Activated CD4-positive, alpha-beta memory T cell treated with anti-CD3 and anti-CD28 coated beads, Interleukin-2, amount 10 ng/mL, durations not matched to agents 7 days and 5 days (primary cell): ENCODE measurements around the gene OXCT1. TPM values are rescaled to one million over a fixed set of nuclear protein-coding genes. Genes with fewer than 3 reads are reported as not detected.
A peak's percentile ranks its signal among the peaks of the same experiment; 100 is the strongest.

Experiments used
- CTCF ChIA-PET: fragments of 350-600 bp; sonication (Branson Sonifier 250); formaldehyde crosslinking; loops from one replicate; lab custom pipeline; 2021; ENCODE audit warnings: antibody characterized with exemption, inconsistent platforms; lab: Charles Lee
- POLR2A ChIA-PET: fragments of 350-600 bp; sonication (Branson Sonifier 250); formaldehyde crosslinking; loops from one replicate; lab custom pipeline; 2021; ENCODE audit warnings: antibody characterized with exemption; lab: Charles Lee
- DNase-seq: peaks from one replicate; pipeline ENCODE4 v3.0.0-alpha.2; 2020
- H3K27ac Mint-ChIP-seq: one replicate; pipeline ENCODE4 v1.8.0; 2021; ENCODE audit warnings: mild to moderate bottlenecking, mixed read lengths
- H3K27me3 Mint-ChIP-seq: one replicate; pipeline ENCODE4 v1.8.0; 2021; ENCODE audit warnings: mixed read lengths
- H3K36me3 Mint-ChIP-seq: one replicate; pipeline ENCODE4 v1.8.0; 2021; ENCODE audit warnings: low read depth, mixed read lengths
- H3K4me1 Mint-ChIP-seq: one replicate; pipeline ENCODE4 v1.8.0; 2021; ENCODE audit warnings: mixed read lengths
- H3K4me3 Mint-ChIP-seq: one replicate; pipeline ENCODE4 v1.8.0; 2021; ENCODE audit warnings: mild to moderate bottlenecking, mixed read lengths
- H3K9me3 Mint-ChIP-seq: one replicate; pipeline ENCODE4 v1.8.0; 2021; ENCODE audit warnings: mixed read lengths
- total RNA-seq, 2 experiments: library from RNA; stranded (reverse); gene quantifications; one replicate each; pipeline ENCODE4 v1.2.3, GENCODE V29; 2021

The OXCT1 gene
- total RNA-seq, 2 experiments from 2014 or later = 63.8 to 64.2 TPM

DNA sequence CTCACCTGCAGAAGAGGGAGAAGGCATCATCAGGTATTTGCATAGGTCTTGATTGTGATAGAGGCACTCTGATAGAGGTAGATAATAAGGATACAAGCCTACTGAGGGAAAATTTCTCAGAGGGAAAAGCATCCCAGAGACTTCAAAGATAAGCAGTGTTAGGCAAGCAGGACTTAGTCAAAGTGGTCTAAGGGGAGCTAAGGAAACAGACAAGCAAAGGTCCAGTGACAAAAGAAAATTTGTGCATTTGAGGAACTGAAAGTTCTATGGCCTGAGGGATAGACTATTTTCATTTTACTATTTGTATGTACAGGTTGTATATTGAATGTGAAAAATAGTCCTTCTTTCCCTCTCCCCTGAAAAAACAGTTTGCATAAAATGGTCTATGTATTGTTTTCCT lies 27.4 kb downstream of the OXCT1 start:
- ChIA-PET POLR2A (interaction anchor here (1.2 to 1.5 kb wide), 2 partner anchors 28 to 89 kb away, joined by 3 to 8 read pairs; partner anchors contain the start of gene OXCT1), CTCF (interaction anchor here (0.6 to 1.9 kb wide), 8 partner anchors 8 to 938 kb away, joined by 3 to 10 read pairs (median 7); no protein-coding TSS in a partner anchor)
- no peak for DNase-seq
- Mint-ChIP-seq H3K4me1 (peaks cover 3% of the 10 kb centered on the region), H3K9me3 (no peaks in the 10 kb centered on the region), H3K4me3 (no peak overlapping the region), H3K36me3 (peaks cover 43% of the 10 kb centered on the region), H3K27me3 (no peaks in the 10 kb centered on the region), H3K27ac (no peak overlapping the region)

DNA sequence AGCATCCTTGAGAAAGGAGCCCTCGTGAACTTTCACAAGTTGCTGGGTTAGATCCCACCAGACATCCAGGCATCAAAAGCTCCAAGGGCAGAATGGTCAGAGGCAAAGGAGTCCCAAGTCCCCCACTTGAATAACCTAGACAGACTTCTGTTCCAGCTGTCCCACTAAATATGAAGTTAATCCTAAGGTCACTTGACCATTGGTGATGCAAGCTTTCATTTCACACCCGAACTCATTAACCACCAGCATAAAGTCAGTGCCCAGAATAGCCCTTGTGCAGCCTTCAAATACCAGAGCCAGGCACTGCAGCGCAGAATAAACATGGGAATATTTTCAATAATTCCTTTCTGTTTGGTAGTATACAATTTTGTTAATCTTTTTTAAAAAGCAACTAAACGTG lies 28.9 kb downstream of the OXCT1 start:
- POLR2A ChIA-PET = no interaction called here
- no peak overlapping the region for H3K27ac Mint-ChIP-seq

DNA sequence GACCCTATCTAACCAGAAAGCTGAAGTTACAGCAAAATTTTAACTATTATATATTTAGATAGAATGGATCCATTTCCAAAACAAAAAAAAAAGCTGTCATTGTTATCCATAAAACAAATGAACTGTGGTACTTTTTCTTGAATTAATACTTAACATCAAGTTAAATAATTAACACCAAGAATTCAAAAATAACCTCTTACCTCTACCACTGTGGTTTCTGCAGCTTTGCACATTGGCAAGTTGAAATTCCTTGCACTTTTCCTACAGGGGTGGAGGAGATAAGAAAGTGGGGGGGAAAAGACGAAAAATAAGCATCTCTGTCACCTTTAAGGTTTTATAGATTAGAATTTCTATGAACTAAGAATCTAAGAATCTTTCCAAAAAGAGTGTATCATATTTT lies 30.0 kb downstream of the OXCT1 start:
- H3K9me3 Mint-ChIP-seq = no peaks in the 10 kb centered on the region
- ChIA-PET CTCF (interaction anchor here (0.9 kb wide), 1 partner anchor 16 kb away, joined by 3 read pairs; no protein-coding TSS in a partner anchor), POLR2A (interaction anchor here (0.6 kb wide), 1 partner anchor 1489 kb away, joined by 3 read pairs; no protein-coding TSS in a partner anchor)
- peaks cover 6% of the 10 kb centered on the region for H3K4me1 Mint-ChIP-seq
- H3K36me3 Mint-ChIP-seq = peaks cover 40% of the 10 kb centered on the region
- DNase-seq = no peak
- H3K27ac Mint-ChIP-seq = no peak overlapping the region
- no peaks in the 10 kb centered on the region for H3K27me3 Mint-ChIP-seq
- H3K4me3 Mint-ChIP-seq = no peak overlapping the region

More for the DNA sequence above, 28.9 kb downstream of the OXCT1 start:
- H3K9me3 Mint-ChIP-seq = no peaks in the 10 kb centered on the region
- H3K4me3 Mint-ChIP-seq = no peak overlapping the region
- no peaks in the 10 kb centered on the region for H3K27me3 Mint-ChIP-seq
- CTCF ChIA-PET = no interaction called here
- H3K36me3 Mint-ChIP-seq = peaks cover 40% of the 10 kb centered on the region
- H3K4me1 Mint-ChIP-seq = peaks cover 3% of the 10 kb centered on the region
- DNase-seq = no peak

DNA sequence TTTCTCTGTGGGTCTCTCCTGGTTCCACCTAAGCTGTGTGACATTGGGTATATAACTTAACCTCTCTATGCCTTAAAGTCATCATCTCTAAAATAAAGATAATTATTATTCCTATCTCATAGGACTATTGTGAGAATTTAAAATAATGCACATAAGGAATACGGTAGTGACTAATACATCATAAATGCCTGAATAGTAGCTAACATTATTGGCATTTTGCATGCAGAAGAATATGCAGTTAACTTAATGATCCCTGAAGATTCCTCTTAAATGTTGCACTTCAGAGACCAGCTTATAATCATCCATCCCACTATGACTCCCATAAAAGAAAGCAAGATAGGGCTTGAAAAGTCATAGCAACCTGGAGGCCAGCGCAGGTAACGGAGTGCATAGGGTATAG lies 32.4 kb downstream of the OXCT1 start:
- no peak for DNase-seq
- peaks cover 60% of the 10 kb centered on the region for H3K36me3 Mint-ChIP-seq
- CTCF ChIA-PET = interaction anchor here (0.5 to 1.9 kb wide), 2 partner anchors 10 to 18 kb away, joined by 3 to 11 read pairs; no protein-coding TSS in a partner anchor
- no peak overlapping the region for H3K4me3 Mint-ChIP-seq
- no peak overlapping the region for H3K27ac Mint-ChIP-seq
- H3K27me3 Mint-ChIP-seq = no peaks in the 10 kb centered on the region
- H3K9me3 Mint-ChIP-seq = no peaks in the 10 kb centered on the region
- POLR2A ChIA-PET = interaction anchor here (0.6 kb wide), 1 partner anchor 623 kb away, joined by 3 read pairs; no protein-coding TSS in a partner anchor
- peaks cover 15% of the 10 kb centered on the region for H3K4me1 Mint-ChIP-seq

DNA sequence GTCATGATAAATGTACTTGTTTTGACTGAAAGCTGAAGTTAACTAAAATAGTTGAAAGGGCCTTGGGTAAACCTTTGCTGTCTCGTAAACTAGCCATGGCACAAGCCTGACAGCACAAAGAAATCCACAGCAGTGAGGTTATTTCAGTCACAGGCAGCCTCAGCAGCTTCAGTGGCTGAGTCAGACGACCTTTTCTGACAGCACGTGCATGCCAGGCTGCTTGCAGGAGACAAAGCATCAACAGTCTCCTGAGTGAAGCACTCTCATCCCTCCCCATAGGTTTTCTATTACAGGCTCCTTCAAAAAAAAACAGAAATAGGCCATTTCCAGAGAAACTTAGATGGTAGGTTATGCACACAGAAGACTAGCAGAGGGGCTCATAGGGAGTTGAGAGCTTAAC lies 34.6 kb downstream of the OXCT1 start:
- Mint-ChIP-seq H3K9me3 (no peaks in the 10 kb centered on the region), H3K36me3 (peaks cover 67% of the 10 kb centered on the region), H3K4me1 (peaks cover 27% of the 10 kb centered on the region), H3K4me3 (no peak overlapping the region), H3K27me3 (no peaks in the 10 kb centered on the region), H3K27ac (no peak overlapping the region)
- DNase-seq = no peak
- CTCF ChIA-PET = interaction anchor here (1.0 to 1.9 kb wide), 2 partner anchors 8 to 21 kb away, joined by 3 to 10 read pairs; no protein-coding TSS in a partner anchor
- POLR2A ChIA-PET = no interaction called here

DNA sequence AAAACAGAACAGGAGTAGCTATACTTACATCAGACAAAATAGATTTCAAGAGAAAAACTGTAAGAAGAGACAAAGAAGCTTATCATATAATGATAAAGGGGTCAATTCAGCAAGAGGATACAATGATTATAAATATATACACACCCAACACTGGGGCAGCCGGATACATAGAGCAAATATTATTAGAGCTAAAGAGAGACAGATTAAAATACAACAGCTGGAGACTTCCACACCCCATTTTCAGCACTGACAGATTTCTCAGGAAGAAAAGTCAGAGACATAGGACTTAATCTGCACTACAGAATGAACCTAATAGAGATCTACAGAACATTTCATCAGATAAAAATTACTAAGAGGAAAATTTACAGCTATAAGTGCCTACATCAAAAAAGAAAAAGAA lies 35.7 kb downstream of the OXCT1 start:
- POLR2A ChIA-PET = interaction anchor here (0.6 kb wide), 1 partner anchor 84 kb away, joined by 3 read pairs; no protein-coding TSS in a partner anchor
- no peaks in the 10 kb centered on the region for H3K27me3 Mint-ChIP-seq

DNA sequence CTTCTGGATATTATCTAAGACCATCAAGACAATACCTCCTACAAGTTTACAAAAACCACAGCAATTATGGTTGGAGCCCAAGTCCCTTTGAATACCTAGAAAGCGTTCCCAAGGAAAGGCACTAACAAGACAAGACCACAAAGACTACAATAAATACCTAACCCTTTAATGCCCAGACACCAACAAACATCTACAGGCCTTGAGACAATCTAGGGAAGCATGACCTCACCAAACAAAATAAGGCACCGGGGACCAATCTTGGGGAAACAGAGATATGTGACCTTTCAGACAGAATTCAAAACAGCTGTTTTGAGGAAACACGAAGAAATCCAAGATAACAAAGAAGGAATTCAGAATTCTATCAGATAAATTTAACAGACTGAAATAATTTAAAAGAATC lies 37.8 kb downstream of the OXCT1 start:
- Mint-ChIP-seq H3K4me3 (no peak overlapping the region), H3K27me3 (no peaks in the 10 kb centered on the region), H3K36me3 (peaks cover 64% of the 10 kb centered on the region), H3K27ac (no peak overlapping the region), H3K9me3 (no peaks in the 10 kb centered on the region), H3K4me1 (peaks cover 24% of the 10 kb centered on the region)
- ChIA-PET CTCF (interaction anchor here (0.6 to 1.2 kb wide), 2 partner anchors 13 to 1788 kb away, joined by 3 read pairs; no protein-coding TSS in a partner anchor), POLR2A (no interaction called here)
- DNase-seq = no peak

More for the DNA sequence above, 35.7 kb downstream of the OXCT1 start:
- H3K27ac Mint-ChIP-seq = no peak overlapping the region
- no peak overlapping the region for H3K4me3 Mint-ChIP-seq
- peaks cover 68% of the 10 kb centered on the region for H3K36me3 Mint-ChIP-seq
- CTCF ChIA-PET = interaction anchor here (0.7 to 1.9 kb wide), 4 partner anchors 9 to 223 kb away, joined by 3 to 10 read pairs (median 4); no protein-coding TSS in a partner anchor
- DNase-seq = no peak
- H3K4me1 Mint-ChIP-seq = peaks cover 24% of the 10 kb centered on the region
- no peaks in the 10 kb centered on the region for H3K9me3 Mint-ChIP-seq

DNA sequence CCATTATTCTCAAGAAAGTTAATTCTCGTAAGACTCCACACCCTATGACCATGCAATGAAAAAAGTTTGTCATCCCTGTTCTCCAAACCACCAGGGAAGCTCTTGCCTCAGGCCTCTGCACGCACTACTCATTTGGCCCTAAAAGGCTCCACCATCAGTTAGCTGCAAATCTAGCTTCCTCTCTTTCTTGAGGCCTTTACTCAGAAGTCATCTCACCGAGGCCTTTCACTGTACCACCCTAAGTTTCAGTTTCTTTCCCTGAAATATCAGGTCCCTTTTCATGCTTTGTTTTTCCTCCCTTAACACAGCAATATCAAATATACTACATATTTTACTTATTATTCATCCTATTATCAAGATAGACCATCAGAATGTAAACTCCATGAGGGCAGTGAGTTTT lies 39.1 kb downstream of the OXCT1 start:
- no peaks in the 10 kb centered on the region for H3K27me3 Mint-ChIP-seq
- H3K4me1 Mint-ChIP-seq = peaks cover 24% of the 10 kb centered on the region
- H3K36me3 Mint-ChIP-seq = peaks cover 71% of the 10 kb centered on the region
- H3K27ac Mint-ChIP-seq = peak overlapping the region; percentile 15
- POLR2A ChIA-PET = no interaction called here
- no peaks in the 10 kb centered on the region for H3K9me3 Mint-ChIP-seq
- no peak overlapping the region for H3K4me3 Mint-ChIP-seq
- CTCF ChIA-PET = no interaction called here
- DNase-seq = no peak

DNA sequence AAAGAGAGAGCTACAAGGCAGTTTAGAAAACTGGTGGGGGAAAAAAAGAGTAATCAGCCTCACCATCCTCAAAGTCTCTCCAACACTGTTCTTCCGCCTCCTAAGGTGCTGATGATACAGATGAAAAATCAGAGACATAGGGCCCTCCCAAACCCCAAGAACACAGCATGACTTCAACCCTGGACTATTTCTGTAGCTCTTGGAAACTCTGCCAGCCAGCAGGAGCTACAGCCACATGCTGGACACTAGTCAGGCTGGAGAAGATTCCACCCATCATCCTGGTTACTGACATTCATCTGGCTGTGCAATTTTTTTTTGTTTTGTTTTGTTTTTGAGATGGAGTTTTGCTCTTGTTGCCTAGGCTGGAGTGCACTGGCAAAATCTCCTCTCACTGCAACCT lies 42.4 kb downstream of the OXCT1 start:
- H3K36me3 Mint-ChIP-seq = peaks cover 74% of the 10 kb centered on the region
- ChIA-PET POLR2A (no interaction called here), CTCF (interaction anchor here (0.7 kb wide), 1 partner anchor 10 kb away, joined by 3 read pairs; no protein-coding TSS in a partner anchor)

GRCh38 chr5:41822036-41822435 lies 48.2 kb downstream of the OXCT1 start:
- no peak for DNase-seq
- Mint-ChIP-seq H3K27me3 (no peaks in the 10 kb centered on the region), H3K9me3 (no peaks in the 10 kb centered on the region), H3K27ac (no peak overlapping the region), H3K4me1 (peaks cover 2% of the 10 kb centered on the region), H3K36me3 (peaks cover 58% of the 10 kb centered on the region), H3K4me3 (no peak overlapping the region)
- CTCF ChIA-PET = no interaction called here
- POLR2A ChIA-PET = no interaction called here

More for the DNA sequence above, 42.4 kb downstream of the OXCT1 start:
- Mint-ChIP-seq H3K9me3 (no peaks in the 10 kb centered on the region), H3K4me1 (peaks cover 12% of the 10 kb centered on the region), H3K27me3 (no peaks in the 10 kb centered on the region), H3K27ac (no peak overlapping the region), H3K4me3 (no peak overlapping the region)
- DNase-seq = no peak

GRCh38 chr5:41821051-41821450 lies 49.2 kb downstream of the OXCT1 start:
- no peak for DNase-seq

GRCh38 chr5:41820150-41820549 lies 50.1 kb downstream of the OXCT1 start:
- Mint-ChIP-seq H3K4me3 (no peak overlapping the region), H3K27ac (no peak overlapping the region), H3K9me3 (no peaks in the 10 kb centered on the region), H3K4me1 (peaks cover 4% of the 10 kb centered on the region), H3K27me3 (no peaks in the 10 kb centered on the region), H3K36me3 (peaks cover 57% of the 10 kb centered on the region)
- ChIA-PET POLR2A (no interaction called here), CTCF (no interaction called here)
- no peak for DNase-seq

More at GRCh38 chr5:41821051-41821450, 49.2 kb downstream of the OXCT1 start:
- peaks cover 59% of the 10 kb centered on the region for H3K36me3 Mint-ChIP-seq
- ChIA-PET POLR2A (no interaction called here), CTCF (no interaction called here)
- H3K27me3 Mint-ChIP-seq = no peaks in the 10 kb centered on the region
- H3K4me1 Mint-ChIP-seq = peaks cover 2% of the 10 kb centered on the region
- no peak overlapping the region for H3K27ac Mint-ChIP-seq
- no peak overlapping the region for H3K4me3 Mint-ChIP-seq
- H3K9me3 Mint-ChIP-seq = no peaks in the 10 kb centered on the region

DNA sequence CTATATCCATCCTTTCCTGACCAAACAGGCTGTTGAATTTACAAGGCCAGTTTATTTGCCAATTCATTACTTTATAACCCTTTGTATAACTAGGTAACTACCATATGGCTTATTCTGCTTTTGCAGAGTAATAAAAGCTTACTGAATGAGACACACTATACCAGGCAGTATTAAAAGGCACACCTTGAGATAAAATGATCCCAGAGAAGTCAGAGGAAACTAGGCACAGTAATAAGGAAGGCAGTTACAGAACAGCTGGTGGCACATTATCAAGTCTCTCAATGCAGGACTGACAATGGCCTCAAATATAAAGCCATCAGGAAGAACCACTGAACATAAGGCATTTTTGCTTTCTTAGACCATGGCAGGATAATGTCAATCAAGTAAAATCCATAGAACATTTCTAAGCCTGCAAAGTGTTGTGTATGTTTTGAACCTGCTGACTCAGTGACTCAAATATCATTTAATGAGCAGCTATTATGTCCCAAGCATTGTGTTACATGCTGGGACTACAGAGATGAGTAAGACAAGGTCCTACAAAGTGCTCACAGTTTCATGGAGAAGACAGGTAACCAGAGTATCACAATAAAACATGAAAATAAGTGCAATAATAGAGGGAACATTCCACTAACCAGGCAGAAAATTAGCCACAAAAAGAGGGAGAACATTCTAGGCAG lies 52.5 kb downstream of the OXCT1 start:
- H3K27ac Mint-ChIP-seq = no peak overlapping the region
- H3K9me3 Mint-ChIP-seq = peaks cover 2% of the 10 kb centered on the region
- POLR2A ChIA-PET = no interaction called here
- CTCF ChIA-PET = interaction anchor here (0.9 kb wide), 1 partner anchor 38 kb away, joined by 3 read pairs; no protein-coding TSS in a partner anchor
- peaks cover 12% of the 10 kb centered on the region for H3K4me1 Mint-ChIP-seq
- H3K4me3 Mint-ChIP-seq = no peak overlapping the region
- H3K36me3 Mint-ChIP-seq = peaks cover 44% of the 10 kb centered on the region
- DNase-seq = no peak
- no peaks in the 10 kb centered on the region for H3K27me3 Mint-ChIP-seq
